Limb (tissue), 2 donors: ENCODE results near the gene CHST13.
"Not testable (repeated sequence)": the region's sequence is repeated elsewhere in the genome, so short reads cannot be mapped to it uniquely, and the experiment has no call there.

ENCODE experiments used
- DNase-seq, 2 donors: peaks; one replicate each; pipeline ENCODE4 v3.0.0-alpha.2; 2016; ENCODE audit errors: extremely low spot score in 2 of 2

The CHST13 gene

DNA sequence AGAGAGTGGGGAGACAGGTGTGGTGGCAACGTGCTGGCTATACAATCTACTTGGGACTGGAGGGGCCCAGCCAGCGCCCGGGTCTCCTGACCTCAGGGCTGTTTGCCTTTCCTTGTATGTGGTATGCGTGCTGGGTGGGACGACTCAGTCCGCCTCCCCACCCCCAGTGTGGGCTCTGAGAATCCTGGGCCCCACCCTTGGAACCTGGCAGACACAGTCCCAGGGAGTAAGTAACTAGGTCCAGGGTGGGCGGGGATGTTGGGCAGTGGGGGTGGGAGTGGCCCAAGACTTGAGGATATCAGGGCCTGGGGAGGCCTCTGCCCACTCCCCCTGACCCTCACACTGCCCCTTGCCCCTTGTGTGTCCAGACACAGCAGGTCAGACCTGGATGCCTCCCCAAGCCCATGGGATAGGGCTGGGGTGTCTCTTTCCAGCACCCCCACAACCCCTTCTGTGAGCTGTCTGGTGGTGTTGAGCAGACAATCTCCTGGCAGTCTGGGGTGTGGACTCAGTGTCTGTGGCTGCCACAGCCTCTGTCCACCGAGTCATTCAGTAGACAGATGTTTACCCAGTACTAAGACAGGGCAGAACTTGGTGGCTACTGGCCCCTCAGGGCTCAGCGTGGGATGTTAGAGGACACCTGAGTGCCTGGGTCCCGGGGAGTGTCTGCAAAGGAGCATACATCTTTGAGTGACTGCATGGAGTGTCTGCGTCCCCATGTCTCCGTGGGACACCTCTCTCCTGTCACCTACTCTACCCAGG lies 1.3 kb downstream of the CHST13 start:
- DNase-seq = no peak

DNA sequence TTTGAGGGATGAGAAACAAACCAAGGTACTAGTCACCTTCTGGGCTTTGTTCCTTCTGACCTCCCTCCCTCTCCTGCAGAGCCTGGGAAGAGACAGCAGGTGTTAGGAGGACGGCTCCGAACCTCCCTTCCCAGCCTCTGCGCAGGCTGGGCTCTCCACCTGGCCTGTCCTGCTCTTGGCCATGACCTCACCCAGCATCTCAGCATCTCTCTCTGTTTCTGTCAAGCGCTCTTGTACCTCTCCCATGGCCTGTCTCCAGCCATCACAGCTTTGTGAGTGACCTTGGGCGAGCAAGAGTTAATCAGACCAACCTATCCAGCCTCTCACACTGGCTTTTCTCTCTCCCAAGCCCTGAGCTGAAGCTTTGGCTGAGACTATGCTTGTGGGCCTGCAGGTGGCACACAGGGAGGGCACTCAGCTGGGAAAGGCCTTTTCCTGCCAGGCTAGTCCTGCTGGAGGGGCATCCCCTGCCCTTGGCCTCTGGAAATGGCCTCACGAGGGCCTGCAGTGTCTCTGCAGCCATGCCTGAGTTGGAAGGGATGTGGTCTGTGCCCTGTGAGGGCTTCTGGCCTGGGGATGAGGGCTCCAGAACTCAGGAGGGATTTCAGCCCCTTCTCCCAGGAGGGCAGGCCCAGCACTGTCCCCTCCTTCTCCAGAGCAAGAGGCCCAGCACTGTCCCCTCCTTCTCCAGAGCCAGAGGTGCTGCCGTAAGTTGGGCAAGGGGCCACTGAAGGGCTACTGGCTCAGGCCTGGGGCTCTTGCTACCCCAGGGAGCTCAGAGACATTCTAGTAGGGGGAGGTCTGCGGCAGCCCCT lies 2.1 kb downstream of the CHST13 start:
- no peak for DNase-seq

DNA sequence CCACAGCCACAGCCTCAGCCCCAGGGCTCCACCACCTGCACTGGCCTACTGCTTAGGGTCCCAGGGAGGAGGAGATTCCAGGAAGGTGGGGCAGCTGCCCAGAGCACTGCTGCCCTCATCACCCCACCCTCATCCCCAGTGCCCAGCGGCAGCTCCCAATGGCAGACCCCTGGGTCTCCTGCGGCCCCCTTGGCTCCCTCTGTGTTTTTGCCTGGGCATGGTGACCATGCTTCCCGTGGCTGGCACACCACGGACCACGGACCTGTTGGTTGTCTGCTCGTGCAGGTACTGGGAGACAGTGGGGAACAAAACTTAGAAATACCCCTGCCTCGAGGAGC lies 2.7 kb downstream of the CHST13 start:
- no peak for DNase-seq

DNA sequence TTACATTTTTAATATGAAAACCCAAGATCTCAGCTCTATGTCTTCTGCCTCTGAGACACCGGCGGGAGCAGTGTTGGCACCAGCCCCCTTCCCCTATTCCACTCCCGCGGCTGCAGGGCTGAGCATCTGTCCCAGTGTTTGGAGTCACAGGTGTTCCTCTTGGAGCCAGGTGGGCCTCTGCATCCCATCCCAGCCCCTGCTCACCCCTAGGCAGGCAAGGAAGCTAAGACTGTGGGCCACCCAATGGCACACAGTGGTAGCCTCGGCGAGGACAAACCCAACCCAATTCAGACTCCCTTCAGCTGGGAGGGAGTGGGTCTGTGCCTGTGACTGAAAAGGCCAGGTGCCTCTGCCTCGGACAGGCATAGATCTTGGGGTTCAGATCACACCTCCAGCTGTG lies 3.1 kb downstream of the CHST13 start:
- DNase-seq = no peak

DNA sequence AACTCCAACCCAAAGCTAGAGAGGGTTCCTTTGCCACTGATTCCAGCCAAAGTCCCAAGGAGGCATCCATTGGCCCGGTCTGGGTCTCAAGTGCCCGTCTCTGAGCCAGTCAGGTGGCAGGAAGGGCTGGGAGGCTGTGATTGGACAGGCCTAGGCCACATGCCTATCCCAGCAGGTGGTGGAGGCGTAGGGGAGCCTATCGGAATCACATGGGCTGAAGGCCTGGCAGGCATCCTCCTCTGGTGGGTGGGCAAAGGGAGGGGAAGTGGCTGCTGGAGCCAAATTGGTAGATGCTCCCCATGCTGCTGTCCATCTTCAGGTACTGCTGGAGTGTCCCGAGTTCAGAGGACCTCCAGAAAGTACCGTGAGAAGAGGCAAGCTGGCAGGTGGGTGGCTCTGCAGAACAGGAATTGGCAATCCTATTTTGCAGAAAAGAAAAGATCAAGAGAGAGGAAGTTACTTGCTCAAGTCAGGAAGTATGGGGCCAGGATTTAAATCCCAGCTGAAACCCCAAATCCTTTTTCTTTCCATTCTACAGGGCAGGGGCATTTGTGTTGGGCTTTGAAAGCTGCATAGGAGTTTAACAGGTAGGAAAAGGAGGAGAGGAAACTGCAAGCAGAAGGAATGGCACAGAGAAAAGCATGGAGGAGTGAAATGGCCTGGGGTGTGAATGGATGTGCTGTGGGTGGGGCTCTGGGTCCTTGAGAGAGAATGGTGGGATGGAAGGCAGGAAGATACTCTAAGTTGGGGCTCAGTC lies 3.7 kb downstream of the CHST13 start:
- DNase-seq = no peak

- no peak for DNase-seq
Measured at GRCh38 chr3:126528419-126528799, 4.5 kb downstream of the CHST13 start.

GRCh38 chr3:126528800-126529541 lies 5.0 kb downstream of the CHST13 start:
- DNase-seq = no peak

DNA sequence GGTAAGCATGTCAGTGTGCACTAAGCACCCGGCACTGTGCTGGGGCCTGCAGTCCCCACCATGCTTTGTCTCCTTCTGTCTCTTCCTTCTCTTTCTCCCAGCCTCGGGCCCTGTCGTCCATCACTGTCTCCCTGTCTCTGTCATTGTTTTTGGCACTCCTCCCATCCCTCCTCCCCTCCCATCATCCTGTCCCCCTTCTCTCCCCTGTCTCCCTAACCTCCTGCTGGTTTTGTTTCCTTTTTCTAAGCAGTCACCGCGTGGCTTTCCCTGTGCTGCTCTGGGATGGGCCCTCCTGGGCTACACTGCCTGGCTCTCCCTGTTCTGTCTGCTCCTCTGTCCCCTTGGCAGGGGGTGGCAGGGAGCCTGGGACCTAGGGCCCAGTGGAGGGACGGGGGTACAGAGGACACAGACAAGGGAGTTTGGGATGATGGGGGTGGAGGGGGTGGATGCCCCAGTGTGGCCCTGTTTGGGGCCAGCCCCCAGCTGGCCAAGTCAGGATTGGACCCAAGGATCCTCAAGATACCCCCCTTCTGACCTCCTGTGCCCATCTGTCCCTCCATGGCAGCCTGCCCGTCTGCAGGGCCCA lies 5.7 kb downstream of the CHST13 start:
- DNase-seq = no peak

- no peak for DNase-seq
Measured at GRCh38 chr3:126530171-126531050, 6.5 kb downstream of the CHST13 start.

- DNase-seq = no peak
Measured at GRCh38 chr3:126531051-126531330, 7.0 kb downstream of the CHST13 start.

- no peak for DNase-seq
Measured at GRCh38 chr3:126533506-126533905, 9.6 kb downstream of the CHST13 start.

- DNase-seq = not testable (repeated sequence)
Measured at GRCh38 chr3:126534716-126535115, 10.8 kb downstream of the CHST13 start.

DNA sequence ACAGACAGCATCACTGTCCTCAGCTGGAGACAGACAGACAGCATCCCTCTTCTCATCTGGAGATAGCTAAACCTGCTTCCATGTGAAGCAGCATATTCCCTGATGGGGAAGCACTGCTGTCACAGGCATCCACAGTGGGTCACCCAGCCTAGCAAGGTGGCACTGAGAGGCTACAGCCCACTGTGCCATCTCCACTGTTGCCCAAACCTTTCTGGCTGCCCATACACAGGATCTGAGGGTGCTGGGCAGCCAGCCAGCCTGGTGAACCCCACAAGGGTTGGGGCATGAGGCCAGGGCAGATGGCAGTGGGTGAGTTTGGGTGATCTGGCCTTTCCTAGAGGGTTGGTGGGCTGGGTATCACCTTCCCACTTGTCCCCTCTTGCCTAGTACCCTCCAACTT lies 11.7 kb downstream of the CHST13 start:
- no peak for DNase-seq

- no peak for DNase-seq
Measured at GRCh38 chr3:126536126-126536525, 12.2 kb downstream of the CHST13 start.

DNA sequence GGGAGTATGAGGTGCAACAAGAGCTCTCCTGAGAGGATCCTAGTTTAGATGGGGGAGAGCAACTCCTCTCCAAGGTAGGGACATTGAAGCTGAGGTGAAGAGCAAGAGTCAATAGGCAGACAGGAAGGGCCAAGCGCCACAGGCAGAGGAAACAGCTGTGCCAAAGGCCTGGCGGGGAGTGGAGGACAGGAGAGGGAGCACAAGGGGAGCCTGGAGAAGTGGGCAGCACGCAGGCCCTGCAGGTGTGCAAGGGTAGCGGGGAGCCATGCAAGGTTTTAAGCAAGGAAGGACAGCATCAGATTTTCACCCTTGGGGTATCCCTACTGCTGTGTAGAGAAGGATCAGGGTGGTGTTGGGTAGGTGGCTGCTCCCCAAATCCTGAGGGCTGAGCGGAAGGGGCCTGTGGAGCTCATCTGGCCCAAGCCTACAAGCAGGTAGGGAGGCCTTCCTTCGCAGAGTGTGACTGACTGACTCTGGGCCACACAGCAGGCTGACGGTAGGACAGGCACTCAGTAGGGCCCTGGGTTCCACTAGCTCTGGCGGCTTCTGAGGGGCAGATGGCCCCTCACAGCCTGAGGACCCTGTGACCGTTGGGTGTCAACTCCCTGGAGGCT lies 13.3 kb downstream of the CHST13 start:
- DNase-seq = no peak

GRCh38 chr3:126537730-126538281 lies 13.9 kb downstream of the CHST13 start:
- peak in 1 of 2 donors; percentile 11 for DNase-seq

GRCh38 chr3:126538316-126538715 lies 14.4 kb downstream of the CHST13 start:
- DNase-seq = peak in 1 of 2 donors; percentile 12

DNA sequence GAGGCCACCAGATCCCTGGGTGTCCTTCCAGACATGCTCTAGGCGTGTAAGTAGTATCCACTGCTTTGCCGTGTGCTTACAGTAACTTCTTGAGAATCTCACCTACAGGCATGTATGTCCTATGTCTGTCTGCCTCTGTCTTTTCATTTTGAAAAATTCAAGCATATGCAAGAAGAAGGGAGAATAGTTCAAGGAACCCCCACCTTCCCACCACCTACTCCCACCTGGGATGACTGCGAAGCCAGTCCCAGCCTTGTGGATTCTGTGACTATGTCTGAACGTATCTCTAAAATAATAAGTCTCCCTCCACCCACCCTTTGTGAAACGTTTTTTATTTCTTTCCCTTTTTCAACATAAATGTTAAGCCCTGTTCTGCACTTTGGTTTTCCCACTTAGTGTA lies 15.0 kb downstream of the CHST13 start:
- DNase-seq = no peak

GRCh38 chr3:126539558-126540250 lies 15.7 kb downstream of the CHST13 start:
- peak in 1 of 2 donors; percentile 13 for DNase-seq
